Lower leg skin (tissue), 4 donors: ENCODE results near the gene AHR. TPM values are rescaled to one million over a fixed set of nuclear protein-coding genes. Genes with fewer than 3 reads are reported as not detected.

Experiments used
- DNase-seq, 2 donors: peaks; one replicate each; pipeline ENCODE4 v3.0.0-alpha.2; 2019; ENCODE audit warnings: low spot score in 2 of 2
- H3K4me3 ChIP-seq: fragments of 200-600 bp; sonication (generic); 2 replicates; pipeline ENCODE4 v1.5.1; 2017; ENCODE audit warnings: mild to moderate bottlenecking, low read depth; ENCODE audit not compliant: poor library complexity, severe bottlenecking
- CTCF ChIP-seq, 3 donors: fragments of 450-650 bp; IDR thresholded peaks; one replicate each; pipeline ENCODE4 v1.5.1; 2016; ENCODE audit warnings: antibody characterized with exemption in 3 of 3, mild to moderate bottlenecking in 3 of 3, moderate library complexity in 2 of 3
- POLR2A ChIP-seq, 2 donors: fragments of 450-650 bp; IDR thresholded peaks; one replicate each; pipeline ENCODE4 v1.6.1; 2016 to 2017; ENCODE audit warnings: antibody characterized with exemption in 2 of 2, mild to moderate bottlenecking in 1 of 2, moderate library complexity in 1 of 2
- WGBS, 2 donors: methylation state at CpG; one replicate each; pipeline ENCODE4 v1.1.5; 2018; 5-methylcytosine and 5-hydroxymethylcytosine counted together
- intact Hi-C: fragments of 100-400 bp; cut with DNase I; formaldehyde crosslinking; loops from one replicate; pipeline ENCODE4 v1.15.0; 2023; ENCODE audit warnings: low total_unique reads
- total RNA-seq, 4 donors: library from RNA; depleted of rRNA; stranded (reverse); fragments of >200 nt; gene quantifications; one replicate each; pipeline ENCODE4 v1.1.0, GENCODE V29; 2016

Gene AHR
- total RNA-seq, 4 donors from 2014 or later = 83.2 to 92.7 (median 90.0) TPM

DNA sequence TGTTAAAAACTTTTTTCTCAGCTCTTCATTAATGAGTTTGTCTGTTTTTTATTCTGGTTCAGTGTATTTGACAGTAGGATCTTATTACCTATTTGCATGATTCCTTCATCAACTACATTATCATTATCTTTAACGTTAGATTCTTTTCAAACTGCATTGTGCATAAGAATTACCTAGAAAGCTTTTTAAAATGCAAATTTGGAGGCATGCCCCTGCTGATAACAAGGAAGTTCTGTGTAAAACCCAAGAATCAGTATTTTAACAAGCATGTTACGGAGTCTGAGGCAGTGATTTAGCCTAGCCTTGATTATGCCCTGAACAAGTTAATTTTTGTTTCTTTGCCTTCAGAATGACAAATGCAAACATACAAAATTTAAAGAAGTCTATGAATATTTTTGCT, 14.2 kb downstream of the AHR start:
- no peak overlapping the region for H3K4me3 ChIP-seq
- no peak for DNase-seq
- intact Hi-C loops = no loop called here
- TF ChIP-seq POLR2A (IDR thresholded peaks at IDR 0.05) (no peak), CTCF (IDR thresholded peaks at IDR 0.05) (no peak)
- 54 to 64% methylated on average over 2 of the region's 2 CpGs for WGBS, 2 donors

DNA sequence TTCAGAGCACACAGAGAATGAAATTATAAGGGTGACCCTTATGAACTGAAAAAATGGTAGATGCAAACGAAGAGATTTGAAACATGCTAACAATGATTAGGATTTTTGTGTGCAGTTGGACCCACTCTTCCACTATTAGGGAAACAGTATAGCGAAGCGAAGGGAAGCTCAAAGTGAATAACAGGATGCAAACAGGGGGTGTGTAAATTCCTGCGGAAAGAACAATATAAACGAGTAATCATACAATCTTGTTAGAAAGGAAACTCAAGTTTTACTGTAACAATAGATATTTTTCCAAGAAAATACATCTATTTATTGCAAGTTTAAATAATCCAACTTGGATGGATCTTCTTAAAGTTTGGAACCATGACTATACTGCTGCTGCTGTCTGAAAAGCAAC, 14.7 kb downstream of the AHR start:
- intact Hi-C loops = no loop called here
- TF ChIP-seq POLR2A (IDR thresholded peaks at IDR 0.05) = no peak
- no peak for TF ChIP-seq CTCF (IDR thresholded peaks at IDR 0.05)
- DNase-seq = no peak
- no peak overlapping the region for H3K4me3 ChIP-seq
- WGBS, 2 donors = 70 to 73% methylated on average over 5 of the region's 5 CpGs

DNA sequence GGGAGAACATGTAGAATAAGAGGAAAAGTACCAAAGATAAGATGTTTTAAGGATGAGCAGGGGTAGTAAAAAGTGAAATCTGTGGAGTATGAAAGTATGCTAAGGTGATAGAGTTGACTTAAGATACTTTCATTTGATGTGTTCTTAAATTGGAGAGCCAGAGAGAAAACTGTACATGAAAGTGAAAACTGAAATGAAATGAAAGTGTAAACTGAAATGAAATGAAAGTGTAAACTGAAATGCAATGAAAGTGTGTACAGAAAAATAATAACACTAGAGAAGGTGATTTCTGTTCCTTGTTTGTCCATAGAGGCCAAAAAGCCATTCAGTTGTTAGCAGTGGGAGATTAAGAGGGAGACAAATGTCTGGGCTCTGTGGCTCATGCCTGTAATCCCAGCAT, 17.5 kb downstream of the AHR start:
- intact Hi-C loops = no loop called here
- TF ChIP-seq POLR2A (IDR thresholded peaks at IDR 0.05) (no peak), CTCF (IDR thresholded peaks at IDR 0.05) (no peak)
- DNase-seq = no peak
- H3K4me3 ChIP-seq = no peak overlapping the region

GRCh38 chr7:17318146-17318545, 19.7 kb downstream of the AHR start:
- DNase-seq = no peak
- H3K4me3 ChIP-seq = no peak overlapping the region
- WGBS, 2 donors = 82 to 85% methylated on average over 3 of the region's 3 CpGs
- TF ChIP-seq CTCF (IDR thresholded peaks at IDR 0.05) (no peak), POLR2A (IDR thresholded peaks at IDR 0.05) (no peak)
- intact Hi-C loops = no loop called here

DNA sequence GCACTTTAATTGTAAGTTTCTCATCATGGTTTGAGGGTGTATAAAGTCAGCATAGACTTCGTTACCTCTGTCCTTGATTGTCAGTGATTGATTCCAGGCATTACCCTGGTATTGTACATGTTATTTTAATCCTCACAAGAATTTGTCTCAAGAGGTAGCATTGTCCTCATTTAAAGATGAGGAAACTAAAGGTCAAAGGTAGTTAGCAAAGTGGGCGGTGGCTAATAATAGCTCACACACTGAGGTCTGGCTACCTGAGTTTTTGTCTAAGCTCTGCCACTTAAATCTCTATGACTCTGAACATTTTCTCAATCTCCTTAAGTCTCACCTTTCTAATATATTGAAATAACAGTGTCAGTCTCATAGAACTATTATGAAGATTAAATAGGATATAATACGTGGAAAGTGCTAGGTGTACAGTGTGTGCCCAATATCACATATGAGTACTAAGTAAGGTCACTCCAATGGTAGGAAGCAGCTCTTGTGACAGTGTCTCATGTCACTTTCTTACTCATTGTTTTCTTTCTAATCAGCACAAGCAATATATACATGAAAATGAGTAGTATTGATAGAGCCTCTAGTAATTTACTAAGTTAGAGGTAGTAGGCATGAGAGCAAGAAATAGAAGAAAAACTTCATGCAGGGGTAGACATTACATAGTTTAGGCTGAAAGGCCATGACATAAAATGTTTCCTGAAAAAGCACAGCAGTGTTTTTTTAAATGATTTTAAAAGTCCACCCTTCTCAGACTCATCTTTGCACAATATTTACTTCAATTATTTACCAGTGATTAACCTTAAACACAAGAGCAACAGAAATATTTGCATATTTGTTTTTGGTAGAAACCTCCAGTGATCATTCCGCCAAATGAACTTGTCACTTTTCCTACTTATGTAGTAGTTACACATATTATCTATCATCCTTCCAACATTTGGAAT, 21.0 kb downstream of the AHR start:
- TF ChIP-seq POLR2A (IDR thresholded peaks at IDR 0.05) = no peak
- intact Hi-C loops = no loop called here
- WGBS, 2 donors = 86 to 90% methylated on average over 4 of the region's 4 CpGs
- DNase-seq = no peak
- H3K4me3 ChIP-seq = no peak overlapping the region

GRCh38 chr7:17320102-17320497, 21.6 kb downstream of the AHR start:
- intact Hi-C loops = no loop called here
- DNase-seq = no peak
- H3K4me3 ChIP-seq = no peak overlapping the region
- TF ChIP-seq POLR2A (IDR thresholded peaks at IDR 0.05) (no peak), CTCF (IDR thresholded peaks at IDR 0.05) (no peak)
